GM18868 (cell line): Measurements from ENCODE around the gene MZT2B.
"Not testable (repeated sequence)": the region's sequence is repeated elsewhere in the genome, so short reads cannot be mapped to it uniquely, and the experiment has no call there.

Experiments used
- ATAC-seq: cut with Tn5 transposase; IDR thresholded peaks from one replicate; pipeline ENCODE4 v1.9.1; 2021; ENCODE audit warnings: mild to moderate bottlenecking, moderate library complexity; ENCODE audit not compliant: unreplicated experiment

MZT2B gene, protein sequence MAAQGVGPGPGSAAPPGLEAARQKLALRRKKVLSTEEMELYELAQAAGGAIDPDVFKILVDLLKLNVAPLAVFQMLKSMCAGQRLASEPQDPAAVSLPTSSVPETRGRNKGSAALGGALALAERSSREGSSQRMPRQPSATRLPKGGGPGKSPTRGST

DNA sequence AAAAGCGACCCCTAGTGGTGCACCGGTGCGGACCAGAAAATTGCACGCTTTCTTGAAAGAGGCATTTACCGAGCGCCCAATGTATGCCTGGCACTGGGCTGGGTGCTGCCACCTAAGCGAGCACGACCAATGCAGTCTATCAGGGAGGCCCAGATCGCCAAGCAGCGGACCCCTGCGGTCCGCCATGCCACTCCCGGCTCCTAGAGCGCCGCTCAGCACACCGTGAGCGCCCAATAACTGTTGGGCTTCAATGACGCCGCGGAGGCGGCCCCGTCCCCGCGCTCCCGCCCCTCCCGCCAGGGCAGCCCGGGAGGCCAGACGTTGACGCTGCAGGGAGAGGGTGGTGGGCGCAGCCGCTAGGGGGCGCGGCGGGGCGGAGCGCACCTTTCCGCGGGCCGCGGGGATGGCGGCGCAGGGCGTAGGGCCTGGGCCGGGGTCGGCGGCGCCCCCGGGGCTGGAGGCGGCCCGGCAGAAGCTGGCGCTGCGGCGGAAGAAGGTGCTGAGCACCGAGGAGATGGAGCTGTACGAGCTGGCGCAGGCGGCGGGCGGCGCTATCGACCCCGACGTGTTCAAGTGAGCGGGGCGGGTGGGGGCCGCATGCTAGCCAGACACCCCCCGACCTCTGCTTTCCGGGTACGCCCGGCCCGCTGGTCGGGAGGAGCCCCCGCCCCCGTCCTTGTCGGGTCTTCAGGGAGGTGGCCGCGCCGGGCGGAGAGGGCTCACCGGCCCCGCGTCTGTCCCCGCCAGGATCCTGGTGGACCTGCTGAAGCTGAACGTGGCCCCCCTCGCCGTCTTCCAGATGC, at the start of gene MZT2B:
Gene MZT2B (plus strand): TSS at position 383 of the 803 bp plus-strand sequence. CDS start 21 bp downstream, at position 404.
- ATAC-seq = peak; percentile 83

GRCh38 chr2:130135692-130136541, 46.1 kb upstream of the MZT2B start:
- ATAC-seq = no peak

GRCh38 chr2:130136546-130136945, 45.5 kb upstream of the MZT2B start:
- ATAC-seq = not testable (repeated sequence)

GRCh38 chr2:130137118-130137517, 44.9 kb upstream of the MZT2B start:
- ATAC-seq = not testable (repeated sequence)

GRCh38 chr2:130138326-130138725, 43.7 kb upstream of the MZT2B start:
- ATAC-seq = not testable (repeated sequence)

DNA sequence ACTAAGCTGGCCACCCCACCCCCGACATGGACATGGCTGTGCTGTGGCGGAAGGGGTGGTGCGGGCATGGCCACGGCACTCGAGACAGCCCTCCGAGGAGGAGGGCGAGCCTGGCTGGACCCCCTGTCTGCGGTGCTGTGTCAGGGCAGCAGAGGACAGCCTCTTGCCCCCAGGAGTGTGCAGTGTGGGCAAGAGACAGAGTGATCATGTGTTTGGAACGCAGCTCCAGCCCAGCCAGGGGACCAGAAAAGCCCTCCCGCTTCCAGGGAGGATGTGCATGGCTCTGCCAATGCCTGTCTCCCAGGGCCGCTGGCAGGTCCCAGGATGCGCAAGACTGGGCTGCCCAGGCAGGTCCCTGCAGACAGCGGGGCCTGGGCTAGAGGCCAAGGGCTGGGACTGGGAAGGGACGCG, 43.2 kb upstream of the MZT2B start:
- ATAC-seq = not testable (repeated sequence)

GRCh38 chr2:130139331-130140280, 42.5 kb upstream of the MZT2B start:
- not testable (repeated sequence) for ATAC-seq

- ATAC-seq = not testable (repeated sequence)
These were observed 41.5 kb upstream of the MZT2B start for GRCh38 chr2:130140516-130140915.

DNA sequence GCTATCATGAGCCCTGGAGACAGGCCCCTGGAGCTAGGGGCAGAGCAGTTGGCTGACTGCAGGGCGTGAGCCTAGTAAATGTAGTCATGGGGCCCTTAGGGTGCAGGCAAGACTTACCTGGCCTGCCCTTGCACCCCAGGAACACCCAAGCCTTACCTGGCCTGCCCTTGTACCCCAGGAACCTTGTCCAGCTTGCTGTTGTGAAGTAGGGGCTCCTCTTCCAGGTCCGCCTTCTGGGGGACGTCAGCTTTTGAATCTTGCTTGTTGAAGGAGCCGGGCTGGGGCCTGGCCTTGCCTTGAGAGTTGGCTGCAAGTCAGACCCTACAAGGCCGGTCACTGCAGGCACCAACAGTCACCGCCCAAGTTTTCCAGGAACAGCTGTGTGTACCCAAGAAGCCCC, 41.1 kb upstream of the MZT2B start:
- not testable (repeated sequence) for ATAC-seq

DNA sequence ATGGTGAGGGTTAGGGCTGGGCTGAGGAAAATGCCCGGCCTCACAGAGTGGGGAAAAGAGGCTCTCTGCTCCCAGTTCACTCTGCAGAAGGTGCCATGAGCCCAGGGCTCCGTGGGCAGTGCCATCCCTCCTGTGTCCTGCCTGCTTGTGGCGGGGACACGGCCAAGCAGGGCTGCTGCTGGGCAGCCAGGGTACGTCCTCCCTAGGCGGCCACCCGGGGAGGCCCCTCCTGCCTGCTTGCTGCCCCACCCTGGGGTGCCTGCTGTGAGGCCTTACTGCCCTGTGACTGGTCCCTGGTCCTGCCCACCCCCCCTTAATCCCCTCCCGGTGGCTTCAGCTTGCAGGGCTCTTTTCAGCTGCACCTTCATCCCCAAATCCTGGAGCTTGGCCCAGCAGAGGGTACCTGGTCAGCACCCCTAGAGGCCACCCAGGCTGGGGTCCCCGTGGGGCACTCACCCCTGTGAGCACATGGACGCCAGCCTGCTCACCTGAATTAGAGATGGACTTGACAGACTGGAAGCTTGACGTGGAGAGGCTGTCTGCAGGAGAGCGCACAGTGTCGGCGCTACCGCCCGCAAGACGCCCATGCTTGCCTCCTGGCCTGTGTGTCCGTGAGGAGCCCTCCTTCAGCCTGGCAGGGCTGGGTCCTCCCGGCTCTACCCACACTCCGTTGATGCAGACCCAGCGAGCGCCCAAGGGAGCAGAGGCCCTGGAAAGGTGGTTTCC, 40.3 kb upstream of the MZT2B start:
- not testable (repeated sequence) for ATAC-seq

DNA sequence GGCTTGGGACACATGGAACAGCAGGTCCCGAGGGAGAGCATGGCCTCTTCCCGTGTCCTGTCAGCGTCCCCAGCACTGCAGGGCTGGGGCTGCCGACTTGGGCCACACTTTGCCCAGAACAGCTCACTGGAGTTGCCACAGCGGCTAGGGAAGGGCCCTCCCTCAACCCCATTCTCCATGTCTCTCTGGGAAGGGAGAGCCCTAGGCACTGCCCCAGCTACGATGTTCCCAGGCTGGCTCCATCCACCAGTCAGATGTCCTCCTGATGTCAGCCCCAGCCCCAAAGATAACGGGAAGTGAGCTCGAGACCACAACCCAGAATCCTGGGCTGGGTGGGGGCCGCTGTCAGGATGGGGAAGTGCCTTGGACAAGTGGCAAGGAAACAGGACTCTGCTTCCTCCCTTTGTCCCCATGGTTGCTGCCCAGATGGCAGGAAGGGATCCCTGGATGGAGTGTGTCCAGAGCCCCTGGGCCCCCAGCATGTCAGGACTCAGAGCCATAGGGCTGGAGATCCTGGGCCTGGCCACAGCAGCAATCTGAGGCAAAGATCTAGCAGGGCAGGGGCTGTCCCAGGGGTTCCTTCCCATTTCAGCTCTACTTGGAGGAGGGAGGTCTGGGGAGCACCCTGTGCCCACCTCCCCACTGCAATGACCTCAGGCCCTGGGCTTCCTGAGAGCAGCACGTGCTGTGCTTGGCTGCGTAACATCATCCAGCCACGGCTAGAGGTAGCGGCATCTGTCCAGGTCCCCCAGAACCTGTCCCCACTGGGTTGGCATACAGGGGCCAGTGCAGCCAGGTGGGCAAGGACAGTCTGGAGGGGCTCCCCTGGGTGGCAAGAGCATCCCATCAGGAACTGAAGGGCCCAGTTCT, 39.4 kb upstream of the MZT2B start:
- not testable (repeated sequence) for ATAC-seq

- peak; percentile 32 for ATAC-seq
These were observed 38.6 kb upstream of the MZT2B start for GRCh38 chr2:130143266-130144039.

DNA sequence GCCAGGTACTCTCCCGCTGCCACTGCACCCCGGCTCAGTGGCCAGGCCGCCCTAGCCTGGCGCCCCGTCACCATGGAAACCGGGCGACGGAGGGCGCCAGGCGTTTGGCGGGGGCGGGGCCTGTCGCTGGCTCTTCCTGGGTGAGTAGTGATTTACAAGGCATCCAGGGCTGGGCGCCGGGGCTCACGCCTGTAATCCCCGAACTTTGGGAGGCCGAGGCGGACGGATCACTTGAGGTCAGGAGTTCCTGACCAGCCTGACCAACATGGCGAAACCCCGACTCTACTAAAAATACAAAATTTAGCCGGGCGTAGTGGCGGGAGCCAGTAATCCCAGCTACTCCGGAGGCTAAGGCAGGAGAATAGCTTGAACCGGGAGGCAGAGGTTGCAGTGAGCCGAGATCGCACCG, 37.1 kb upstream of the MZT2B start, which contains the start of gene CCDC74B:
Gene CCDC74B (minus strand): TSS at position 107 of the 409 bp plus-strand sequence. CDS start 116 bp downstream, outside the sequence.
- peak; percentile 92 for ATAC-seq

GRCh38 chr2:130148515-130148914, 33.5 kb upstream of the MZT2B start:
- not testable (repeated sequence) for ATAC-seq

GRCh38 chr2:130150181-130151144, 31.6 kb upstream of the MZT2B start:
- ATAC-seq = no peak

GRCh38 chr2:130151145-130151512, 30.9 kb upstream of the MZT2B start:
- ATAC-seq = not testable (repeated sequence)
